GM19328 (cell line): Measurements from ENCODE around the gene C22orf39.

Experiments
- ATAC-seq: cut with Tn5 transposase; IDR thresholded peaks from one replicate; pipeline ENCODE4 v1.9.1; 2021; ENCODE audit warnings: mild to moderate bottlenecking, moderate library complexity; ENCODE audit not compliant: unreplicated experiment

C22orf39 gene, protein sequence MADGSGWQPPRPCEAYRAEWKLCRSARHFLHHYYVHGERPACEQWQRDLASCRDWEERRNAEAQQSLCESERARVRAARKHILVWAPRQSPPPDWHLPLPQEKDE

DNA sequence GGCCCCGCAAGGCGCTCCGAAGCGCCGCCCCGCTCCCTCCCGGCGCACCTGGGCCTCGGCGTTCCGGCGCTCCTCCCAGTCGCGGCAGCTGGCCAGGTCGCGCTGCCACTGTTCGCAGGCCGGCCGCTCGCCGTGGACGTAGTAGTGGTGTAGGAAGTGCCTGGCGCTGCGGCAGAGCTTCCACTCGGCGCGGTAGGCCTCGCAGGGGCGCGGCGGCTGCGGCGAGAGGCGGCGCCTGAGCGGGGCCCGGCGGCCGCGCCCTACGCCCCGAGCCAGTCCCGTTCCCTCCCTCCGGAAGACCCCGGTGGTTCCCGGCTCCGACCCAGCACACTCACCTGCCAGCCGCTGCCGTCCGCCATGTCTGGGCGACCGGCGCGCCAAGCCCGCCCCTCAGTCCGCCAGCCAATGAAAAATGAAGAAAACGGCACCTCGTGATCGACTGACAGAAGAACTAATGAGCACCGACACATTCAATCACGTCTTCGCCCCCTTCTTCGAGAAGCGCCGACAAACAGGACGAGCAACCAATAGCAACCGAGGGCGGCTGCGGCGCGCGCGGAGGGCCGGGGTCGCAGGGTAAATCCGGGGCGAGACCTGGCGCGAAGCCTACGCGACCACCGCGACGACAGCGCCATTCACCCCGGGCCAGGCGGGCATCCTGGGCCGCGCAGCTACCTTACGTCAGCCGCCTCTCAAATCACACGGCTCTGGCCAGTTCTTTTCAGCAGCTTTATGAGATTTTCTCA is at the start of gene C22orf39:
Gene C22orf39 (minus strand): TSS at position 382 of the 746 bp plus-strand sequence. CDS start 23 bp downstream, at position 359.
- peak; percentile 73 for ATAC-seq

DNA sequence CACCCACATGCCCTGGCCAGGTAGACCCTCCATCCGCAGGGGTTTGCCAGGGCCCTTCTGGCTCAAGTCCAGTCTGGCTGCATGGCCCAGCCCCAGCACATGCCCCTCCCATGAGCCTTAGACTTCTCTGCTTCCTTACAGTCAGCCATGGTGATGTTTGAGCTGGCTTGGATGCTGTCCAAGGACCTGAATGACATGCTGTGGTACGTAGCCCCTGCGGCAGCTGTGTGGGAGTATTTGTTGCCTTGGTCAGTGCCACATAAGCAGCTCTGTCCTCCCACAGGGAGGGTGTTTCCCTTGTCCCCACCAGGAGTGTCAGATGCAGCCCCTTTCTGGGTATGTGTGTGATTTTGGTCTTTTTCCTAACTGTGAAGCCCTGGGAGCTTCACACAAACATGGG is 49.7 kb upstream of the C22orf39 start:
- ATAC-seq, result no peak

DNA sequence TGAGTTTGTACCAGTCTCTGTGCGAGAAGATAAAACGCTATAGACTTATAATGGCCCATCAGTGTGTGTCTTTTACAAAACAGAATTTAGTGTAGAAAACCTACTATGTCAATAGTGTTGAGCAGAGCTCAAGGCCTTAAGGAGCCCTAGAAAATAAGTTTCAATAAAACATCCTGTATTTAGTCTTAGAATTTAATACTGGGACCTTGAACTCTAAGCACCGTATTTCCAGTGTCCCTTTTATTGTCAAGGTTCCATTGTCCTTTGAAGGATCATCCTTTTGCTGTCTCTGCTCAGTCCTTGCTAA is 48.8 kb upstream of the C22orf39 start:
- ATAC-seq, result no peak

DNA sequence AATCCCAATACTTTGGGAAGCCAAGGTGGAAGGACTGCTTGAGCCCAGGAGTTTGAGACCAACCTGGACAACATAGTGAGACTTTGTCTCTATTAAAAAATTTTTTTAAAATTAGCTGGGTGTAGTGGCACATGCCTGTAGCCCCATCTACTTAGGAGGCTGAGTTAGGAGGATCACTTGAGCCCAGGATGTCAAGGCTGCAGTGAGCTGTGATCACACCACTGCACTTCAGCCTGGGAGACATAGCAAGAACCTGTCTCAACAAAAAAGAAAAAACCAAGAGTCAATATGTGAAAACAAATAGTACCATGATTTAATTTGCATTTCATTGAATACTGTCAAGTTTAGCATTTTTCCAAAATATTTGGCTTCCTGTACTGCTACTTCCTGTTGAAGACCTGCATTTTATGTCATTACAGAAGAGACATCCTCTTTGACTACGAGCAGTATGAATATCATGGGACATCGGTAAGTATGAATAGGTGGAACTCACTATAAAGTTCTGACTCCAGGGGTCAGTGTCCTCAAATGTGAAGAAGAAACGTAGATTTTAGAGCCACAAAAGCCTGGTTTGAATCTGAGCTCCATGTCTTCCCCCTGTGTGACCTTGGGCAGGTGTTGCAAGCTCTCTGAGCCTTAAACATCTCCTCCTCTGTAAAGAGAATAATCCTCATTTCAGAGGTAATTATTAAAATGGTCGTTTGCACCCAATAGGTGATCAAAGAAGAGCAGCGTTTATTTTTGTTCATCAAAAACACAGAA is 48.2 kb upstream of the C22orf39 start:
- no peak for ATAC-seq

DNA sequence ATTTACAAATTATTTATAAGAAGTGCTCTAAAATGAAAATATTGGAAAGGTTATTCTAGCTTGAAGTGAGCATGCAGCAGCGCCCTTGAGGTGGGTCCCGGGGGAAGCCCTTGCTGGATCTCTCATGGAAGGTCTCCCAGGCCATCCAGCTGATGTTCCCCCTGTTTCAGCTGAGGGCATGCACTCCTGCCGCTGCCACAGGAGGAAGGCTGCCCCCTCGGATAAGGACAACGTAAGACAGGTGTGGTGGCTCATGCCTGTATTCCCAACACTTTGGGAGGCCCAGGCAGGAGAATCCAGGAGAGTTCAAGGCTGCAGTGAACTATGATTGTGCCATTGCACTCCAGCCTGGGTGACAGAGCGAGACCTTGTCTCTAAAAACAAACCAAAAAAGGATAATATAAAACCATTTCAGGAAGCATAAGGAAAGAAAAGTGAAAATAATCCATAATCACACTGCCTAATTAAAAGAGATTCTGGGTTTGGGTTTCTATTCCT is 47.2 kb upstream of the C22orf39 start:
- ATAC-seq, result no peak

DNA sequence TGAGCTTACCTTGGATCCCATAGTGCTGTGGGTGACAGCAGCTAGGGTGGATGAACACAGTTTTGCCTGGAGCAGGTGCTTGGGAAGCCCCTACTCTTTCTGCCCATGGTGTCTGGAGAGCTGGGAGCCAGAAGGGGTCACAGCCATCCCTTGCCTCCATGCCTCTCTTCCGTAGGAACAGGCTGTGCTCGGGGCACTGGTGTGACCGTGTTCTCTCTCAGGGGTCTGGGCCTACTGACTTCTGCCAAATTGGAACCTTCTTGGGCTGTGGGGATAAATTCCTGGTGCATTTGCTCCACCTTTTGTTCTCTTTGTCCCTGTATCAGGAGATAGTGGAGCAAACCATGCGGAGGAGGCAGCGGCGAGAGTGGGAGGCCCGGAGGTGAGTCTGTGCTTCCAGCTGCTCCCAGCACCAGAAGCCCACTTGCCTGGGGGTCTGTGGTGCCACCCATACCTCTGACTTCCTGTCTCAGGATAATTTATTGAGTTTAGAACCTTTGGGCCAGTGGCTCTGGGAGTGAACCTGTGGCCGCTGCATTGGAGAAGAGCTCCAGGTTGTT is 46.6 kb upstream of the C22orf39 start:
- no peak for ATAC-seq

DNA sequence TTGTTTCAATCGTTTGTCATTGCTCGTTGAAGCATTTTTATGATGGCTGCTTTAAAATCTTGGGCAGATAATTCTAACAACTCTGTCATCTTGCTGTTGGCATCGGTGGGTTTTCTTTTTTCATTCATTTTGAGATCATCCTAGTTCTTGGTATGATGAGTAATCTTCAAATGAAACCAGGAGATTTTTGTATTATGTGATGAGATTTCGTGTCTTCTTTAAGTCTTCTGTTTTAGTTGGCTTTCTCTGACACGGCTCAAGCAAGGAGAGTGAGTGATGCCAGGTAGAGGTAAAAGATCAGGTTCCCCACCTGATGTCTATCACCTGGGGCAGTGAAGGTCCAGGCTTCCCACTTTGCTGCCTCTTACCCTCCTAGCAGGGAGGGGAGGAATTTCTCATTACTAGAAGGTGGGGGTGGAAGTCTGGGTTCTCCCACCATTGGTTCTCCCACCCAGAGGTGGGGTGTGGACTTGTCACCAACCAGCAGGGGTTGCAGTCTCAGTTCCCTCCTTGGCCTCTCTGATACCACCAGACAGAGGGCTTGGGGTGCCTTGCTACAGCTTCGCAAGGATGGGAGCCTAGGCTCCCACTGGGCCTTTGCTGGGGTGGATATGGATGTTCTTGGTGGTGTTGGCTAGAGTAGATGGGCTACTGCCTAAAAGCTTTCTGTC is 45.1 kb upstream of the C22orf39 start:
- no peak for ATAC-seq

DNA sequence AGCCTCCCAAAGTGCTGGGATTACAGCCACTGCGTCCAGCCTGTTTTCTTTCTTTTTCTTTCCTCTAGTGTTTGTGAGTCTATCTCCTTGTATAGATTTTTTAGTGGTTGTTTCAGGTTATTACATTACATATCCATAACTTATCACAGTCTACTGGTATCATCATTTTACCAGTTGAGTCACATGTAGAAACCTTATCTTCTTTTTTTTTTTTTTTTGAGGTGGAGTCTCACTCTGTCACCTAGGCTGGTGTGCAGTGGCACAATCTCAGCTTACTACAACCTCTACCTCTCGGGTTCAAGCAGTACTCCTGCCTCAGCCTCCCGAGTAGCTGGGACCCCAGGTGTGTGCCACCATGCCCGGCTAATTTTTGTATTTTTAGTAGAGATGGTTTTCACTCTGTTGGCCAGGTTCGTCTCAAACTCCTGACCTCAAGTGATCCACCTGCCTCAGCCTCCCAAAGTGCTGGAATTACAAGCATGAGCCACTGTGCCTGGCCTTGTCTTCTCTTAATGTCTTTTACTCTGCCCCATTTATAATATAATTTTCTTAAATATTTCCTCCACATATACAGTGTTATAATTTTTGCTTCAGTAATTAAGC is 43.2 kb upstream of the C22orf39 start:
- no peak for ATAC-seq

DNA sequence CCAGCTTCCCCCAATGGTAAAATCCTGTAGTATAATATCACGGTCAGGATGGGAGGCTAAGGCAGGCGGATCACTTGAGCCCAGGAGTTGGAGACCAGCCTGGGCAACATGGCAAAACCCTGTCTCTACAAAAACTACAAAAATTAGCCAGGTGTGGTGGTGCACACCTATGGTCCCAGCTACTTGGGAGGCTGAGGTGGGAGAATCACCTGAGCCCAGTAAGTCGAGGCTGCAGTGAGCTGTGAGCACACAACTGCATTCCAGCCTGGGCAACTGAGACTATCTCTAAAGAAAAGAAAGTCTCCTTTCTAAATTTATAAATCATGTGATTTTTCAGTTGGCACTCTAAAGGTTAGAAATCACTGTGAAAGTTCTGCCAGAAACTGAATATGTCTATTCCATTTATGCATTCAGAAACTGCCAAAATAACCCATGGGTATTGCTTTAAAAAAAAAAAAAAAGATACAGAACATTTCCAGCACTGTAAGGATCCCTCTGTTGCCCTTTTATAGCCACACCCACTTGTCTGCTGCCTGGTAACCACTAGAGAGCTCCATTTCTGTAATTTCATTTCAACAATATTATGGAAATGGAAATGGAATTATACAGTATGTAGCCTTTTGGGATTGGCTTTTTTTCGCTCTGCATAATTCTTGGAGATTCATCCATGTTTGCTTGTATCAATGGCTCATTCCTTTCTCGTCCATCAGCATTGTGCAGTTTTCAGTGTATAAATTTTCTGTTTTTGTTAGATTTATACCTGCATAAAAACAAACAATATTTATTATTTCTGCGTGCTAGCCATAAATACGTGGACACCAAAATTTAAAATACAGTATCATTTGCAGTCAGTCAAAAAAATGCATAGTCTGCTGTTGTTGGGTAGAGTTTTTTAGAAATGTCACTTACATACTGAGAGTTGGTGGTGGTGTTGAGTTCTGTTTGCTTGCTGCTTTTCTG is 41.7 kb upstream of the C22orf39 start:
- ATAC-seq, result no peak

DNA sequence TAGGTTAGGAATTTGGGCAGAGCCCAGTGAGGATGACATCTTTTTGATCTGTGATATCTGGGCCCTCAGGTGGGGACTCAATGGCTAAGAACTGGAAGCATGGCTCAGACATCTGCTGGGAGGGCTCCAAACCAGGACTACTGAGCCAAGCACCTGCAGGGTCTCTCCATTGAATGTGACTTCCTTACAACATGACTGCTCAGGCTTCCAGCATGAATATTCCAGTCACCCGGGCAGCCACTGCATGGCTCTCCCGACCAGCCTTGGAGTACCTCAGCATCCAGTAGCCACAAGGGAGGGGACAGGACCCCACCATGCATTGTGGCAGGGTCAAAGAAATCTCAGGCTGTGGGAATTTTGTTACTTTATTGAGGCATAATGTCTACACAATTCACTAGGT is 40.8 kb upstream of the C22orf39 start:
- no peak for ATAC-seq

DNA sequence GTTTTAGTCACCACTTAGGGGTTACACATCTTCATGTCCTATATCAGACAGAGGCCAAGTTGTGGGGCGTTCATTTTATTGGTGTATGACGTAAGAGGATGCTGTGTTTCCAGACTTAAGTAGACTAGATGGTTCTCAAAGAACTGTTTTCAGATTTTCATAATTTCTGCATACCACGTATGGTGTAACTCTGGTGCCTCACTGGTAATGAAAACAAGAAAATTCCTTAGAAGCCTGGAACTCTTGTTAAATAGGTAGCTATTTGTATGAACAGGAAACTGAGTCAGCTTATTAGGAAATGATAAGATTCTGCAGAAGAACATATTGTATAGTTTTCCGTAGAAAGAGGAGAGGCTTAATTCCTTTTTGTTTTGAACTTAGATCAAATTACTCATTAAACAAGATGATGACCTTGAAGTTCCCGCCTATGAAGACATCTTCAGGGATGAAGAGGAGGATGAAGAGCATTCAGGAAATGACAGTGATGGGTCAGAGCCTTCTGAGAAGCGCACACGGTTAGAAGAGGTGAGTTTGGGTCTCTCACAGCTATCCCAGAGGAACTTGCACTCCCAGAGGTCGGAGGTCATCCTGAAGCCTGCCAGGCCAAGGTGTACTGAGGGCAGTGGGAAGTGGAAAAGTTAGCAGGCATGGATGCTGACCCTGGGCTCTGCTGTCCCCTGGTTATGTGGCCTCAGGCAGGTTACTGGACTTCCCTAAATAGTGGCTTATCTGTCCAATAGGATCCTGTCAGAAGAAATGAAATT is 36.2 kb upstream of the C22orf39 start:
- ATAC-seq, result no peak

DNA sequence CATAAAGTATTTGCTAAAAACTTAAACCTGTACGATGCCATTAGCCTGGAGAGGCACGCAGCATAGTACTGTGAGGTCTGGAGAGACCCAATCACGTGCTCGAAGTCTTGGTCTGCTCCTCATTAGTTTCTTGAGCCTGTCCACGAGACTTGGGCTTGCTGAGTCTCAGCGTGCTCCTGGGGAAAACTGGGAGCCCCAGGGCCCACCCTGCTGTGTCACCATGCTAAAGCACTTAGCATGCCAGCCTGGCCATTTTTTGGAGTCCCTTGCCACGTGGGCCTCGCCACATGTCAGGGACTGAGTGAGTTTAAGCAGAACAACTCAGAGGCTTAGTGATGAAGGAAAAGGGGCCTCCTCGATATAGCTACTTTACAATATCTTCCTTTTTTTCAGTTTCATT is 34.8 kb upstream of the C22orf39 start:
- ATAC-seq, result no peak

DNA sequence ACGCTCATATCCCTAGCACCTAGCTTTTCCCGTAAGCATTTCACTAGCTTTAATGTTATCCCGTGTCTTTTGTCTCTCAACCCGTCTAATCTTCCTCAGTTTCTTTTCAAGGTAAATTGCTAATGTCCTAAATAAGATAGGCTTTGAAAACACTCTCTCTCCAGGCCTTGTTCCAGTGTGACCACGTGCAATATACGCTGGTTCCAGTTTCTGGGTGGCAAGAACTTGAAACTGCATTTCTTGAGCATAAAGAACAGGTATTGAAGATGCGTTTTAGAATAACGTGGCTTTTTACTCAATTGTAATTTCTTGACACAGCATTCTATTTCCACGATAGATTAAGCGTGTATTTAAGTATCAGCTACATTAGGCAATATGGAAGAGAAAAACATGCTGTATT is 33.3 kb upstream of the C22orf39 start:
- no peak for ATAC-seq

DNA sequence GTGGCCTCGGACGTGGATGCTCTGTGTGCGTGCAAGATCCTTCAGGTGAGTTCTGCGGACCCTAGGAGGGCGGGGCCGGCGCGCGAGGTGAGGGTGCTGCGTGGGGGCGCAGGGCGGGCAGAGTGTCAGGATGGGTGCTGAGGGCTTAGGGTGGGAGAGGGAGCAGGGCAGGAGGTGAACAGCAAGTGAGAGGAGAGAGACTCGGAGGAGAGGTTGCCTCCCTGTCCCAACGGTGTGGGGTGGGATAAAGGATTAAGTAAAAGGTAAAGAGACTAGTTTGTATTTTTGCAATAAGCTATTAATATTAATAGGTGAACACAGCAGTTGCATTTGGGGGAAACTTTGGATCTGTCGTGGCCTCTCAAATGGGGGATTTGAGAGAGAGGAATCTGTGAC is 32.7 kb upstream of the C22orf39 start:
- no peak for ATAC-seq

DNA sequence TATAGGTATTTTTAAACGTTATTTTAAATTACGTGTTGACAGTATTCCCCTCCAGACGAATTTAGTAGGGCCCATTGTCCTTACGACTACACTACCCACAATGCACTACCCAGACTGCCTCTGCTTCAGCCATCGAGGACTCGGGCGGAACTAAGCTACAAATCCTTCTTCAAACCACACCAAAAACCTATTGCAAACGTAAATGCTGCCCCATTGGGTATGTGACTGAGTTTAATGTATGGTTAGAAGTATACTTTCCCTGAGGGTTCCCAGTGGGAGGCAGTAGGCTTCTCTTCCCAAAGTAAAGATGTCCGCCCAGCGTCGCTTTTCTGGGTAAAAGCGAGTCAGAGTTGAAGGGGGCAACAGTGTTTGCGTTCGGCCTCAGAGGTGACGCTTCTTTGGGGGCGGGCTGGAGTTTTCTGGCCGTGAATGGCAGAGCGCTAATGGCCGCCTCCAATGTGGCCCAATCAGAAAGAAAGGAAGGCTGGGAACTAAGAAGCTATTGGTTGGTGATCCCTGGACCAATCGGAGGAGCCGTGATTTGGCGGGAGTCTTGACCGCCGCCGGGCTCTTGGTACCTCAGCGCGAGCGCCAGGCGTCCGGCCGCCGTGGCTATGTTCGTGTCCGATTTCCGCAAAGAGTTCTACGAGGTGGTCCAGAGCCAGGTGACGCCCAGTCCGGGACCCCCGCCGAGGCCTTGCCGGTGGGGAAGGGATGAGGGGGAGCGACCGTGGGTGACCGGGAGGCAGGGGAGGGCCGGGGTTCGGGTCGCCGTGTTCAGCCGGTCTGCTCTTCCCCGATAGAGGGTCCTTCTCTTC is 32.1 kb upstream of the C22orf39 start, which contains the start of gene CDC45:
Gene CDC45 (plus strand): TSS at position 566 of the 818 bp plus-strand sequence. CDS start 49 bp downstream, at position 615.
- ATAC-seq, result peak; percentile 81

DNA sequence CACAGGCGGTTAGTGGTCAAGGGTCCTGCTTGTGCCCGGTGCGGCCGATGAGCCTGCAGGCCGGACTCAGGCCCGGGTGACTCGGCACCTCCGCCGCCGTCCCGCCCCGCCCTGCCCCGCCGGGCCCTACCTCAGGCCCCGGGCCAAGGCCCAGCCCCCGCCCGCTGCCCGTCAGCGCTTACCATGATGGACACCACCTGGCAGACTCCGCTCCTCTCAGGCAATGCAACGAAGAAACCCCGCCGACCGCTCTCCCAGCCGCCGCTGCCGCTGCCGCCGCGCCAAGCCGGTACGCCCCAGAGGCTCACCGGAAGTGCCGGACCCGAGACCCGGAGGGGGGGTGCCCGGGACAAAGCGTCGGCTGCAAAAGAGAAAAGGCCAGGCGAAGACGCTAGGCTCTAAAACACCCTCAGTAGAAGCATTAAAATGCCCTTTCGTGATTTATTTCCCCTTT is 31.4 kb upstream of the C22orf39 start, which contains the start of gene UFD1:
Gene UFD1 (minus strand): TSS at position 293 of the 454 bp plus-strand sequence. CDS start 108 bp downstream, at position 185.
- ATAC-seq, result peak; percentile 35

DNA sequence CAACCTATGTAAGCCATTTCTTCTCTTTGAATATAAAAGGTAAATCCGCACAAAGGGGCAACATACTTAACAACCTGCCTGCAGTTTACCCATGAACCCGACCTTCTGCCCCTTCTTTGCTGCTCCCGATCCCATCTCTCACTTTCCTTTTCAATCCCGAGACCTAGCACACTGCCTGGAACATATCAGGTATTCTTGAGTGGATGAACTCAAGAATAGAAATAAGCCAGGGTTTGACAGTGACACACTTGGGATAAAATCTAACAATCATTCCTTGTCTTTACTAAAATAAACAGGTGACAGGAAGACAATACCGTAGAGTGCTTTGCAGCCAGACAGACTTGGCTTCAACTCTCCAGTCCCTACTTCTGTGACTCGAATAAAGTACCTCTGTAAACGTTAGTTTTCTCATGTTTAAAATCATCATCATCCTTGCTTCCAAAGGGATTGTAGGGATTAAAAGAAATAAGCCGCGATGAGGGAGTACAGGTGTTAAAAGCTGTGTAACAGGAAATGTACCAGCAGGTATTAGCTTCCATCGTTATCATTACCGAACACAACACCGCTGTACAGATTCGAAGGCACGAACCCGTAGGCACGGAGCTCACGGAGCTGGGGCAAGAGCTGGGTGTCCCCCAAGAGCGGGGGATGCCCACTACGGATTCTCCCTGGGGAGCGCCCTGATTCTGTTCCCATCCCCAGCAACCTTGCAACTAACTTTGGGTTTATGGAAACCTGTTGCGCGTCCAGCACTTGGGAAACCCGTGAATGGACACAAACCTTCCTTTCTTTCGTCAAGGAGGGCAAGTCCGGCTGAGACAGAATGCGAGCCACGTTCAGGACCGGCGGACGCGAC is 30.8 kb upstream of the C22orf39 start:
- no peak for ATAC-seq
